GM21381 (cell line): Measurements from ENCODE around the gene RALGDS.
"Not testable (repeated sequence)": the region's sequence is repeated elsewhere in the genome, so short reads cannot be mapped to it uniquely, and the experiment has no call there.

Source experiments
- ATAC-seq: cut with Tn5 transposase; IDR thresholded peaks from one replicate; pipeline ENCODE4 v1.9.1; 2021; ENCODE audit warnings: mild to moderate bottlenecking, moderate library complexity; ENCODE audit not compliant: unreplicated experiment

Gene RALGDS

GRCh38 chr9:133072210-133072609, 48.8 kb downstream of the RALGDS start:
- ATAC-seq, result not testable (repeated sequence)

- no peak for ATAC-seq
These were observed 49.4 kb downstream of the RALGDS start for GRCh38 chr9:133071484-133072150.

- ATAC-seq, result not testable (repeated sequence)
These were observed 50.1 kb downstream of the RALGDS start for GRCh38 chr9:133070985-133071384.

GRCh38 chr9:133070500-133070961, 50.5 kb downstream of the RALGDS start:
- ATAC-seq, result not testable (repeated sequence)

GRCh38 chr9:133068431-133068830, 52.6 kb downstream of the RALGDS start:
- ATAC-seq, result not testable (repeated sequence)

- no peak for ATAC-seq
These were observed 53.2 kb downstream of the RALGDS start for GRCh38 chr9:133067813-133068212.

- ATAC-seq, result no peak
These were observed 54.0 kb downstream of the RALGDS start for GRCh38 chr9:133067006-133067405.

- ATAC-seq, result no peak
These were observed 54.7 kb downstream of the RALGDS start for GRCh38 chr9:133066181-133066983.

- ATAC-seq, result no peak
These were observed 56.0 kb downstream of the RALGDS start for GRCh38 chr9:133065070-133065388.

GRCh38 chr9:133064241-133065069, 56.6 kb downstream of the RALGDS start:
- no peak for ATAC-seq

GRCh38 chr9:133063500-133064231, 57.4 kb downstream of the RALGDS start:
- ATAC-seq, result no peak

- no peak for ATAC-seq
These were observed 57.9 kb downstream of the RALGDS start for GRCh38 chr9:133063159-133063499.

GRCh38 chr9:133062569-133062968, 58.5 kb downstream of the RALGDS start:
- not testable (repeated sequence) for ATAC-seq

- not testable (repeated sequence) for ATAC-seq
These were observed 59.3 kb downstream of the RALGDS start, which contains the start of gene CEL for GRCh38 chr9:133061764-133062145. Gene CEL (plus strand): TSS chr9:133061981. CDS start chr9:133062003, 22 bp downstream.

GRCh38 chr9:133061019-133061763, 59.8 kb downstream of the RALGDS start:
- not testable (repeated sequence) for ATAC-seq

GRCh38 chr9:133060417-133060841, 60.6 kb downstream of the RALGDS start:
- ATAC-seq, result no peak

- ATAC-seq, result no peak
These were observed 61.4 kb downstream of the RALGDS start for GRCh38 chr9:133059623-133060022.

GRCh38 chr9:133058550-133059320, 62.3 kb downstream of the RALGDS start:
- no peak for ATAC-seq

GRCh38 chr9:133058071-133058470, 63.0 kb downstream of the RALGDS start:
- no peak for ATAC-seq
